ENCODE results near the gene GPC2.

The GPC2 gene

DNA sequence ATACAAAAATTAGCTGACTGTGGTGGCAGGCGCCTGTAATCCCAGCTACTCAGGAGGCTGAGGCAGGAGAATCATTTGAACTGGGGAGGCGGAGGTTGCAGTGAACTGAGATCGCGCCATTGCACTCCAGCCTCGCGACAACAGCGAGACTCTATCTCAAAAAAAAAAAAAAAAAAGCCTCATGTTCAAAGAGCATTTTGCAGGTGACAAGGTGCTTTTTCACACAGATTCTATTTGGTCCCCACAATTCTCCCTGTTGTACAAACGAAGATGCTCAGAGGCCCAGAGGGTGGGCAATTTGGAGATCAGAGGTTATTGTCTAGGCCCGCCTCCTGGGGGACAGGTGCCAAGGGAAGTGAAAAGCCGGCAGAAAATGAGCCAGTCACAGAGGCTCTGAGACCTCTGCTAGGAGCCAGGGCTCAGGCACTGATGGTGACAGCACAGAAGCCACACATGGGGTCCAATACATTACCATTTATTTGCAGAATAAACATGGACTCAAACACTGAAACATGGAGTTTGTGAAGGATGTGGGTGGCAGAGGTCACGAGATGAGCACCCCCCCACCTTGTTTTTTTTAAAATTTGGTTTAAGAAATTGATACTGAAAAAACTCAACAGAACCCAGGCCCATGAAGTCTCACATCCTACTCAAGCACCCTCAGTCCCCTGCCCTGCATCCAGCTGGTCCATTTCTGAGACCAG is 7.9 kb downstream of the GPC2 start:
- no peak for DNase-seq (ENCODE audit: low read depth)

DNA sequence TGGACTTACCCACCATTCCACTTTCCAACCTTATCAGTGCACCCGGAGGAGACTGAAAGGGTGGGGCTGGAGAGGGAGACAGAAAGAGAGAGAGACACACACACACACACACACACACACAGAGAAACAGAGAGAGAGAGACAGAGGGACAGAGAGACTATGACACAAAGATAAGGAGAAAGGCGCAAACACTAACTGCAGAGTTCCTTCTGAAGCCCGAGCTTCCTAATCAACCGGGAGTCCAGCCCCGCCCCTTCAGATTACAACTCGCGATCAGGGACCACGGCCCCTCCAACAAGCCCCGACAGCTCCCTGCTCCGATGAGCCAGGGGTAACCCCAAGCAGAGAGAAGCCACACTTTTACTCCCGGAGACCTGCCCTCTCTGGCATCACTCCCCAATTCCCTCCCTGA is 9.3 kb downstream of the GPC2 start:
- DNase-seq (ENCODE audit: low read depth) = no peak

DNA sequence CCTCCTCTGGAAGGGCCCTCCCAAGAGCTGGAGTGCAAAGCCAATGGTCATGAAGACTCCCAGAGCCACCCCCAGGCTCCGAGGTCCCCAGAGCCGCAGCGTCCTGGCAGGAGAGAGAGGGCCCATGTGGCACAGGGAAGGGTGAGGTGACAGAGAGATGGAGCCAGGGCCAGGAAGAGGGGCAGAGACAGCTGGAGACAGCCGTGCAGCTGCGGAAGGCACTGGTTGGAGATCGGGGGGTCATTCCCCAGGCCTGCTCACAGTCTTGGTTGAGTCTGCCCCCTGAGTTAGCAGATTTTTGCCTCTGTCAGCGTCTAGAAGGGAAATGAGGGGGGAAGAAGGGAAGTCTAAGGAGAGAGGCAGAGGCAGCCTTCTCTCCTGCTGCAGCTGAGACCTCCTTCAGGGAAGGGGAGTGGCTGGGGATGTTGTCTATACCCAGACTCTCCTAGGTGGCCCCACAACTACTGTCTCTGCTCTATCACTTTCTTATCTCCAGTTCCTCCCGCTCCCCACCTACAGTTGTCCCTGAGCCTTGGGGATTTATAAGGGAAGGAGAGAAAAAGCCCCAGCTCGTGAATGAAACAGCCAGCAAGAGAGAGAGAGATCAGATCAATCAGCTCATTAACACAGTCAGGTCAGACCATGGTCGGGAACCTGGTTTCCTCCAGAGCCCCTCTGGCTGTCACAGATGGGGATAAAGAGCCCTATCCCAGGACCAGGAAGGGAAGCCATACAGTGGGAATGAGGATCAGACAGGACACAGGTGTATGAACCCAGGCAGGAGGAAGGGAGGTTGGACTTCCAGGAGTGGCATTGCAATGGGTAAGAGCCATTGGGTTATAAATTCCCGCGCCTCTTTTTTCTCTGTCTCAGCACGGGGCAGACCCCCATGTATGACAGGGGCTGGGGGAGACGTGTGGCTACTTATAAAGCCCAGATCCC is 9.9 kb downstream of the GPC2 start:
- no peak for DNase-seq (ENCODE audit: low read depth)

DNA sequence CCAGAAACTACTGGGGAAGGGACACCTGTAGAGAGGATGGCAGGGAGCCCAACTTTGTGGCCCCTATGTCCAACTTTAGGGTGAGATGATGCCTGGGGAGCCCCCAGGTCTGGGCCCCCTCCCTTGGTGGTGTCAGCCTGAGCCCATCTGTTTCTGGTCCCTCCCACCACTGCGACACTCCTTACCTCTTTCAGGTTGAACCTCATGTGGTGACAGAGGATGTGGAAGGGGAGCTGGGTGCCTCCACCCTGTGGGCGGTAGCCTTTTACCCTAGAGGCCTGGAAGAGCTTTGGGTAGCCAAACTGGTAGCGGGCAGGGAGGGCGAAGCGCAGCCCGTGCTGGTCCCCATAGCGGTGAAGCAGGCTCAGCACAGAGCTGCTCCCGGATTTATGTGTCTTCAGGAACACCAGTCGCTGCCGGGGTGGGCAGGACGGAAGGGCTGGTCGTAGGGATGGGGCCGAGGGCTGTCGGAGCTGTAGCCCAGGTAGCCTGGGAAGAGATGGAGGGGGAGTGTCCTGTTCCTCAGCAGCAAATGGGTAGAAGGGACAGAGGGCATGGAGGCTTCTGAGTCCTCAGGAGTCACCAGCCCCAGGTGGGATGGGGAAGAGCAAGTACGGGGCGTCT is 10.8 kb downstream of the GPC2 start:
- DNase-seq (ENCODE audit: low read depth) = no peak

DNA sequence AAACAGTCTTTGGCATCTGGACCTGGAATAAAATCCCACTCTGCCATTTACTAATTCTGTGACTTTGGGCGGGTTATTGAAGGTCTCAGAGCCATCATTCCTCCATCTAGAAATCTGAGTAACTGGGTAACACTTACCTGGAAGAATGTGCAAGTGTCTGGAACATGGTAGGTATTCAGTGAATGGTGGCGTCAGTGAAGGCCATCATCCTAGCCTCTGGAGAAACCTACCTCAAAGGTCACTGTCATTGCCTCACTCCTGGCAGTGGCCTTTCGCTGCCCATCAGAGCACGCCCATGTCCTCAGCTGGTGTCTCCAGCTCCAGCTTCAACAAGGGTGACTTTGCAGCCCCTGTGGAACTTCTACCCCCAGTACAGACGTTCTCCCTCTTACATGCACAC is 13.3 kb downstream of the GPC2 start:
- DNase-seq (ENCODE audit: low read depth) = no peak

DNA sequence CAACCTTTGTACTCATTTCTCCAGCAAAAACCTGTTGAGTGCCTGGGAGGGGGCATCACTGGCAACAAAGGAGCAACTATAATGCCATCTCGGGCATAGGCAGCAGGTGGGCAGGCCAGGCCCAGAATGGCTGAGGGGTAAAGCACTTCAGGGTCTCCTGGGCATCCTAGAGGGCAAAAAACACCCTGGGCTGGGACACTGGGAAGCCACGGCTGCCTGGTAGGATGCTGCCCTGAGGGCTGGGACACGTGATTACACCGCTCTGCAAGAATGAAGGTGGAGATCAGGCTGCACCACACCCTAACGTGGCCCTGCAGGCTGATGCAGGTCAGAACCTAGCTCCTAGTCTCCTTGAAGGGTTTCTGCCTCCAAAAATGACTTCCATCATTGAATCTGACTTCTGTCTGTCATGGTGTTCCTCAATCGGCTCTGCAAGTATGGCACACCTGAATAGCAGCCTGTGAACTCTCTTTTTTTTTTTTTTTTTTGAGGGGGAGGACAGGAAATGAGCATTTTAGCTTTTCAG is 14.1 kb downstream of the GPC2 start:
- no peak for DNase-seq (ENCODE audit: low read depth)

DNA sequence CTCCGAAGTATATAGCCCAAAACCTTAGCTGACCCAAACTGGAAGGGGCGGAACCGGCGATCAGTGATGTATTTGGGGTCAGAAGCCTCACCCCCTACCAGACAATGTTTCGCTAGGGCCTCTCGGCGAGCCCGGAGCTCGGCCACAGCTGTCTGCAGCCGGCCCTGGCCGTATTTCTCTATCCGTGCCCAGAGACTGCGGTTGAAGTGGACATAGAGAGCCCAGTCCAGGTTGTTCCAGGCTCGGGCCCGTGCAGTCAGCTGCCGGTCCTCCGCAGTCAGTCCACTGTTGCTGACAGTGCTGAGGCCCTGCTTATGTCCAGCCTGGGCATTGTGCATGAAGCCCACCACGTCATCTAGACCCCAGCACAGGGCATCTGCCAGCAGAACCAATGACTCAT is 17.1 kb downstream of the GPC2 start:
- DNase-seq (ENCODE audit: low read depth) = no peak

DNA sequence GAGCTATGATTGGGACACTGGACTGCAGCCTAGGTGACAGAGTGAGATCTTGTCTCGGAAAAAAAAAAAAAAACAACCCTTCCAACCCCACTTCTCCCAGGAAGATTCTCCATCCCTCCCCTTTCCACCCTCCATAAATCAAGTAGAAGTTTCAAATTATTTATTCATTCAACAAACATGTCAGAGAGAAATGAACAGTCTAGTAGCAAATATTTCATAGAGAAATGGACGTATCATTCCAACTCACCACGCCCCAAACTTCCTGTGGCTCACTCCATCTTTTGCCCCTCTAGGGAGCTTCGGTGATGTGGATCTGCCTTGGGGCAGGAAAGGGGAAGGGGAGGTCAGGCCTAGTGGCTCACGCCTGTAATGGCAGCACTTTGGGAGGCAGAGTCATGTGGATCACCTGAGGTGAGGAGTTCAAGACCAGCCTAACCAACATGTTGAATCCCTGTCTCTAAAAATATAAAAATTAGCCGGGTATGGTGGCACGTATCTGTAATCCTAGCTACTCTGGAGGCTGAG is 18.0 kb downstream of the GPC2 start:
- no peak for DNase-seq (ENCODE audit: low read depth)

DNA sequence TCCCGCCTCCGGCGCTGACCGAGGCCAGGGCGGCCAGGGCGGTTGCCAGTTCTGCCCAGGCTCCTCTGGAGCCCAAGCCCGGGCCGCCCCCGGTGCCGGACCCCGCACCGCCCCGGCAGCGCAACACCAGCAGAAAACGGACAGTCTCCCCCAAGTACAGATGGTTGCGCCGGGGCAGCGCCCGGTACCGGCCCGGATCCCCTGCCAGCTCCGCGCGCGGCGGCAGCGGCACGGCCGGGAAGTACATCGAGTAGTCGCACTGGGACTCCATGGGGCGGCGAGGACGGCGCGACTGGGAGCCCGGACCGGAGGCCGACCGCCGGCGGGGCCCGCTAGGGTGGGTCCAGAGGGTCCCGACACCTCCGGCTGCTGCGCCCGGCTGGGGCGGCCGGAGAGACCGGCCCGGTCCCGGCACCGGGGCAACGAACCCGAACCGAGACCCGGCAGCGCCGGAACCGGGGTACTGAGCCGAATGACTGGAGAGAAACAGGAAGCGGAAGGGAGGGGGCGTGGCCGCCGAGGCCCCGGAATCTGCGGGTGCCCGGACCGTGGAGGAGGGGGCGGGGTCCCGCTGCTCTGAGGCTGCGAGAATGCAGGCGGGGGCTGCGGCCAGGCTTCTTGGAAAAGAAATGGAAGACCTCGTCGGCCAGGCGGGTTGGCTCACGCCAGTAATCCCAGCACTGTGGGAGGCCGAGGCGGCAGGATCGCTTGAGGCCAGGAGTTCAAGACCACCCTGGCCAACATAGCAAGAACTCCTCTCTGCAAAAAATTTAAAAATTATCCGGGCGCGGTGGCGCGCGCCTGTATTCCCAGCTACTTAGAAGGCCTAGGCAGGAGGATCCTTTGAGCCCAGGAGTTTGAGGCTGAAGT is 18.7 kb downstream of the GPC2 start, which contains the start of gene TRAPPC14:
TRAPPC14 (minus strand) TSS at position 495 of the 870 bp plus-strand sequence; CDS start at position 271, 224 bp downstream.
- DNase-seq (ENCODE audit: low read depth) = peak; percentile 89

DNA sequence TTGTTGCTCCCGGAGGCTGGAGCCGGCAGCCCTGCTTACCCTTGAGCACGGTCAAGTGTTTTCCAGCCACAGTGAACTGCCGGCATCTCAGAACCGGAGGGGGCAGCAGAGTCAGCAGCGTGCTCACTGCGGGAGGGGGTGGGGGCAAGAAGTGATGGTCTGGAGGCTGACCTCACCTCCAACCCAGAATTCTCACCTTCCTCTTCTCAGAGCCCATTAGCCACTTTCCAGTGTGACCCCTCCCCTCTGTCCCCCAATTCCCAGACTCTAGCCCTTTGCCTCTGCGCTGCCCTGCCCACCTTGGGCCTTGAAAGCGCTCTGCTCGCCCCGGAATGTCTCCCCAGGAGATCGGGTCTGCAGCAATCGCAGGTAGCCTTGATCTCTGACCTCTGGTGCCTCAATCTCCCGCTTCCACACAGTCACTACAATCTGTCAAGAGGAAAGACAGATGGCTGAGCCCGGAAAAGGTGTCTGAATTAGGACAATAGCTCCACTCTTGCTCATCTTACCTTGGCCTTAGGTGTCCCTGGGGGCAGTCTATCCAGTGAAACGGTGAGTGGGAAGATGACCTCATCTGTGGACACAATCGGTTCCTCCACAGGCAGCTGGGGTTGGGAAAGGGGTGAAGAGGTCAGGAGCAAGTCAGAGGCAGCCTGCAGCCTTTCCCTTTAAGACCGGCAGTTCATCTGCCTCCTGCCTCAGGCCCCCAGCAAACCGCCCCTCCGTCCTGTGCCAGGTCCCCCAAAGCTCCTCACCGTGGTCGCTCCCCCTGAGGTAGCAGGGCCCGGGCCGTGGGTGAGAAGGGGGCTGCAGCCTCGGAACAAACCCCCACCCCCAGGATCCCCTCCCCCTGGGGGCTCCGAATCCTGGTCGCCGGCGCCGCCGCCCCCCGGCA is 19.6 kb downstream of the GPC2 start:
- DNase-seq (ENCODE audit: low read depth) = no peak

DNA sequence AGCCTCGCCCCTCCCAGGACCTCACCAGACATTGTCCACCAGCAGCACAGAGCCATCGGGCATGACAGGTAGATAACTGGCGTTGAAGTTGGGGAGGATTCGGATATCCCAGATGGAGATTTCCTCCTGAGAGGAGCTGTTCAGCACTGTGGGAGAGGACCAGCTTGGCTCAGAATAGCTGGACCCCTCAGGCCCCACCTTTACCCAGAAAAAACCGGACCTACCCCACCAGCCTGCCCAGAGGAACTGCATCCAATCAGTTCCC is 20.2 kb downstream of the GPC2 start:
- DNase-seq (ENCODE audit: low read depth) = no peak

DNA sequence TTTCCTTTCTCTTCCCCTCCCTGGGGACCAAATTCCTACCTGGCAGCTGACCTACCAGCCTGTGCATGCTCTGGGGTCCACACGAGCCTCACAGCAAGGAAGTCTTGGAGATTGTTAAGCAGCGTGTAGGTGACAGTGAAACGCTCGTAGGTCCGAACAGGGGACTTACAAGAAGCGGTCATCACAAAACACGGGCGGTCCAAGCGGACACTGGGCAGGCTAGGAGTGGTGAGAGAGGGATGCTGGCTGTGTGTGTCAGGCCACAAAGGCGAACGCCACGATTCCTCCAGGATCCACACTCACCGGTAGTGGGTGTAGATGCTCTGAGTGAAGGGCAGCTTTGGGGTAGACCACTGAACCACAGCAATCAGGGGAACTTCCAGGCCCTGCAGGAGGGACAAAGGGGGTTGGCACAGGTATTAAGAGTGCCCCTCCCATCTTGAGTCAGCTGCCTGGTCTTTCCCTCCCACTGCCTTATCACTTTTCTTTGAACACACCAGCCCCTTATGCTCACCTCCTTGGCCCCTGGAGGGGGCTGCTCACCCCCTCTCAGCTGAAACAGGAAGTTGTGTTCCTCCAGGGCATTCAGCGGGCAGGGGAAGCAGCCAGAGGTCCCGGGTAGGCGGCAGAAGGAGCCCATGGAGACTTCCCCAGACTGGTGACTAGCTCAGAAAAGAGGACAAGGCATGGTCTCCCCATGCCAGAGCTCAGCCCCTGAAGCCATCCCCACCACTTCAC is 20.7 kb downstream of the GPC2 start:
- DNase-seq (ENCODE audit: low read depth) = no peak

DNA sequence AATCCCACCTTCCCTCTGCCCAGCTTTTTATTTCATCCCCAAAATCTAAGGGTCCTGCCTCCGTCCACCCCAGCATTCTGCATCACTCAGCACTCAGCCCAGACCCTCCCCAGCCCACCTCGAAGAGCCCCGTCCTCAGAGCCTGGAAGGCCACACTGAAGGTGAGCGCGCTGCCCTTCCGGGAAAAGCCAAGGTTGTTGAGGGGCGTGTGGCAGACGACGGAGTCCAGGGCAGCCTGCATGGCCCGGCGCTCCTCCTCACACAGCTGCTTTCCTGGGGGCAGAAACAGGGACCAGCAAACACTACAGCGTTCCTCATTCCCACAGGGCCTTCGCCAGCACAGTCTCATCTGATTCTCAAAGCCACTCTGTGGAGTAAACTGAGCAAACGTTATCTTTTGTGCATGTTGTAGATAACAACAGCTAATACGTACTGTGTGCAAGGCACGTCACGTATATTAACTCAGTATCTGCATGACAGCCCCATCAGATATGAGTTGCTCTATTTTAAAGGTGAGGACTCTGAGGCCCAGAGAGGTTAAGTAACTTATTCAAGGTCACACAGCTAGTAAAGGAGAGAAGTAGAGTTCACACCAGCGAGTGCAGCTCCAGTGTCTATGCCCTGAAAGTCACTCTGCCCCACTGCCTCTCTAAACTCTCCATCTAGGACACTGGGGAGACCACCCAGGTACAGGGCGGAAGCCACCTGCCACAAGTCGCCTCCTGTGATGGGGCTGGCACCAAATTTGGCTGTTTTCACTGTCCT is 21.4 kb downstream of the GPC2 start:
- DNase-seq (ENCODE audit: low read depth) = no peak

DNA sequence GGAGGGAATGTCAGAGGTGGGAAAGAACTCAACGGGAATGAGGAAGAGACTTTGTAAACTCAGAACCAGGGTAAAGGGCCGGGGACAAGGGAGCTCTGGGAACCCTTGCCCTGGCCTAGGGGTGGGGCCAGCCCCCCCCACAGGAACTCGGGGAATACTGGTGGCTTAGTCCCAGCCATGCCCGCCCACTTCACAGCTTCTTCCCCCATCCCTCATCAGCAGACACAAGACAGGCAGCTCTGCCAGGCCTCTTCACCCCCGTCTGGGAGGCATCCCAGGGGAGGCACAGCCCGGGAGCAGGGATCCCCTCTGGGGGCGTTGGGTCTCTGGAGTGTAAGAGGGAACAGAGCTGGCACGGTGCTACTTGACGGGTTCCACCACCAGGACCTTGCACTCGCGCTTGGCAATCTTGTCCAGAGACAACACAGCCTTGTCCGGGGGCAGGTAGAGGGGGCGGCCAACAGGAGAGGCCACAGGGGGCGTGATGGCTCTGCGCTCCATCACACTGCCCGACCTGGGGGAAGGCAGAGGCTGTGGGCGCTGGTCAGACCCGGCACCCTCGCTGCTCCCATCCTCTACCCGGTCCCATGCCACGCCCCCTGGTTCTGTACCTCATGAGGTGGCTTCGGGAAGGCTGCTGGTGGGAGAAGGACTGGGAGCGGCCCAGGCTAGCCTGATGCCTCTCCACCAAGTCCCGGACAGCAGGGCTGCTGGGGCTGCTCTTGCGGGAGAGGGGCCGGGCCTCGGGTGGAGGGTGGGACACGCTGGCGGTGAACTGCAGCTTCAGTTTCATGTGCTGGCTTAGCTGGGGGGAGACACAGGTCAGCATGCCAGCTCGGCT is 22.3 kb downstream of the GPC2 start:
- no peak for DNase-seq (ENCODE audit: low read depth)

DNA sequence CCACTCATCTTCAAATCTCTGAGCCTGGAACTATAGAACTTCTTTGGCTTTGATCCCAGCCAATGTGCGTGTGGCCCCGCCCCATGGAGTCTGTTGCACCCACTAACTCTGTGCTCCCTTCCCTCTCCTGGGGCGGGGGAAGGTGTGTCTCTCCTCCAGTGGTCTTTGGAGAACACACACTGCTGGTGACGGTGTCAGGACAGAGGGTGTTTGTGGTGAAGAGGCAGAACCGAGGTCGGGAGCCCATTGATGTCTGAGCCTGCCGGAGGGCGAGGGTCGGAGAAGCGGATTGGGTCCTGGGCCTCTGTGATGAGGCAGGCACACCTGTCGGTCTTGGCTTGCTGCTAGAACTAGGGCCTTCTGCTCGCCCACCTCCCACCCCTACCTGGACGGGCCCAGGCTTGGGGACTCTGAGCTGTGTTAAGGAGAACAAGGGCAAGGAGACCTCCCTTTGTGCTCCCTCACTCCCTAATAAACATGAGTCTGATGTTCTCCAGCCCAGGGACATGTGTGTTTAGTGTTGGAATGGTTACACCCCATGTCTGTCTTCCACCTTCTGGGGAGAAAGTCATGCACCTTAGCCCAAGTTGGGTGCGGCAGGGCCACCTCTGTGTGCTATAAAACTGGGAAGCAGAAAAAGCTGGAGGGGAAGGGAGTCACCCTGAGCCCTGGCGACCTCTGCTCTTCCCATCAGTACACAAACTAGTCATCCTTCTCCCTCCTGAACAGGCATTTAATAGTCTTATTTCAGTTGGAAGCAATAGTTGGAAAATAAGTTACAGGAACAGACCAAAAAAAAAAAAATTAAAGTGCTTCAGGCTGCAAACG is 23.3 kb downstream of the GPC2 start:
- no peak for DNase-seq (ENCODE audit: low read depth)

DNA sequence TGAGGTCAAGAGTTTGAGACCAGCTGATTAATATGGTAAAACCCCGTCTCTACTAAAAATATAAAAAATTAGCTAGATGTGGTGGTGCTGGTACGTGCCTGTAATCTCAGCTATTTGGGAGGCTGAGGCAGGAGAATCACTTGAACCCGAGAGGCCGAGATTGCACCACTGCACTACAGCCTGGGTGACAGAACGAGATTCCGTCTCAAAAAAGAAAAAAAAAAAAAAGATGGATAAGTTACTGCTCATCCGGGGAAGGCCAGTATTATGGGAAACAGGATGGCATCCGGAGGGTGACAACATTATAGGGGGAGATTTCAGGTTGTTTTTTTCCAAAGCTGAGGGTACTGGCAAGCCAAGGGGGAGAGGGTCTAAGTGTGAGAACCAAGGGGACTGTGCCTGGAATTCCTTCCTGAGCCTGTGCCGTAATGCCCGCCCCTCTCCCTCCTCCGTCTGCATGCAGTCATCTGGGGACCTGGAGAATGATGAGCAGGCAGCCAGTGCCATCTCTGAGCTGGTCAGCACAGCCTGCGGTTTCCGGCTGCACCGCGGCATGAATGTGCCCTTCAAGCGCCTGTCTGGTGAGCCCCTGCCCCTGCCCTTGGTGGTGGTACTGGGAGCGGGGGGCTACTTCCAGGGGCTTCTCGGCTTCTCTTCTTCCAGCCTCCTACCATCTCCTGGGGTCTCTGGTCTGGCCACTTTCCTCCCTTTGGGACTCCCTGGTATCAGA is 24.1 kb downstream of the GPC2 start:
- DNase-seq (ENCODE audit: low read depth) = no peak

DNA sequence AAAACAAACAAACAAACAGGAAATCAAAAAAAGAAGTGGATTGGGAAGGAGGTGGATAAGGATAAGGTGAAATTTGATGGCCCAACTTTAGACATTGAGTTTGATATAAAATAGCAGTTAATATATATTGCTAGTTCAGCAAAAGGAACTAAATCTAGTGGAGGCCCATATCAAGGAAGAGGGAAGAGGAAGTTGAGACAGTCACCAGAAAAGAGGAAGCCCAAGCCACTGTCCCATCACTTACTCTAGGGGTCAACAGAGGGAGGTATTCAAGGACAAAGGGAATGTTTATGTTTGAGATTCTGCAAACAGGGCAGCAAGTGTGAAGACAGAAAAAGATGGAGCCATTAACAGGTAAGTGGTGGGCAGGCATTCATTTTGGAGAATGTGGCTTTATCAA is 24.8 kb downstream of the GPC2 start:
- no peak for DNase-seq (ENCODE audit: low read depth)
